Measurements from ENCODE around the gene STK32B.
"Not testable (repeated sequence)": the region's sequence is repeated elsewhere in the genome, so short reads cannot be mapped to it uniquely, and the experiment has no call there.

STK32B gene

DNA sequence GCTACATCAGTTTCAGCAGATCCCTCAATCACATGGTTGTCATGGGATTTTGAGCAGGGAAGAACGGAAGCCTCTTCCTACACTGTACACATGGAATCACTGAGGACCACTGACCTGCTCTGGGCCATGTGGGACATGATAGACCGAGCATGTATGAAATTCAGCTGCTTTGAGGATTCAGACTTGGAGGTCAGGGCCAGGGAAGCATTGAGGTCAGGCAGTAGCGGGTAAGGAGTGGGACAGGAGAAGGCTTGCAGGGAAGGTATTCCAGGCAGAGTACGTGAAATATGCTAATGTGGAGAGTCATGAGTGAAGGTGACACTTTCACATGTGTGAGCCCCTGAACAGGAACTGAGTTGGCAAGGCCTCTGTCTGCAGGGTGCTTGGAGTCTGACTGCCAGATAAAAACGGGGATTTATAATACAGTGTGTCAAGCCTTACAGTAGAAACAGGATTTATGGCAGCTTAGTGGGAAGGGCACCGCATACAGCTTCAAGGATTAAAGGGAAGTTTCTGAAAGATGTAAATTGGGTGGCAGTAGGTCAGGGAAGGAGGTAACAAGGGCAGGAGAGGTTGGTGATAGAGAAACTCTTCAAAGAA lies 111.7 kb downstream of the STK32B start:
- no peak for DNase-seq (ENCODE audit: low spot score)

- no peak for DNase-seq (ENCODE audit: low spot score)
Measured at GRCh38 chr4:5164221-5164912, 113.1 kb downstream of the STK32B start.

GRCh38 chr4:5165420-5166369 lies 114.4 kb downstream of the STK32B start:
- DNase-seq (ENCODE audit: low spot score): no peak

DNA sequence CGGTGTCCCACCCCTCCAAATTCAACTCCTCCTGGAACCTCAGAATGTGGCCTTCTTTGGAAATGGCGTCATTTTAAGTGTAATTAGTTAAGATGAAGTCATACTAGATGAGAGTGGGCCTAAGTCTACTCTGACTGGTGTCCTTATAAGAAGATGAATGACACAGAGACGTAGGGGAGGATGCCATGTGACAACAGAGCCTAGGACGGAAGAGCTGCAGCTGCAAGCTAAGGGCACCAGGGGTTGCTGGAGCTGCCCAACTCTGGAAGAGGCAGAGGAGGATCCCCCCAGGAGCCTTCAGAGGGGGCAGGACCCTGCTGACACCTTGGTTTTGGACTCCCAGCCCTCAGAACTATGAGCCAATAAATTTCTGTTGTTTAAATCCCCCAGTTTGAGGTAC lies 115.1 kb downstream of the STK32B start:
- no peak for DNase-seq (ENCODE audit: low spot score)

GRCh38 chr4:5168891-5169290 lies 117.6 kb downstream of the STK32B start:
- no peak for DNase-seq (ENCODE audit: low spot score)

DNA sequence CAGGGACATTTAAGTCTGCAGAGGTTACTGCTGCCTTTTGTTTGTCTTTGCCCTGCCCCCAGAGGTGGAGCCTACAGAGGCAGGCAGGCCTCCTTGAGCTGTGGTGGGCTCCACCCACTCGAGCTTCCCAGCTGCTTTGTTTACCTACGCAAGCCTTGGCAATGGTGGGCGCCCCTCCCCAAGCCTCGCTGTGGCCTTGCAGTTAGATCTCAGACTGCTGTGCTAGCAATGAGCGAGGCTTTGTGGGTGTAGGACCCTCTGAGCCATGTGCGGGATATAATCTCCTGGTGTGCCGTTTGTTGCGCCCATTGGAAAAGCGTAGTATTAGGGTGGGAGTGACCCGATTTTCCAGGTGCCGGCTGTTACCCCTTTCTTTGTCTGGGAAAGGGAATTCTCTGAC lies 124.6 kb downstream of the STK32B start:
- DNase-seq (ENCODE audit: low spot score): not testable (repeated sequence)

- DNase-seq (ENCODE audit: low spot score): no peak
Measured at GRCh38 chr4:5184606-5185005, 133.3 kb downstream of the STK32B start.

GRCh38 chr4:5185551-5185950 lies 134.3 kb downstream of the STK32B start:
- no peak for DNase-seq (ENCODE audit: low spot score)

GRCh38 chr4:5186271-5187064 lies 135.2 kb downstream of the STK32B start:
- no peak for DNase-seq (ENCODE audit: low spot score)

- DNase-seq (ENCODE audit: low spot score): no peak
Measured at GRCh38 chr4:5188130-5188529, 136.8 kb downstream of the STK32B start.

DNA sequence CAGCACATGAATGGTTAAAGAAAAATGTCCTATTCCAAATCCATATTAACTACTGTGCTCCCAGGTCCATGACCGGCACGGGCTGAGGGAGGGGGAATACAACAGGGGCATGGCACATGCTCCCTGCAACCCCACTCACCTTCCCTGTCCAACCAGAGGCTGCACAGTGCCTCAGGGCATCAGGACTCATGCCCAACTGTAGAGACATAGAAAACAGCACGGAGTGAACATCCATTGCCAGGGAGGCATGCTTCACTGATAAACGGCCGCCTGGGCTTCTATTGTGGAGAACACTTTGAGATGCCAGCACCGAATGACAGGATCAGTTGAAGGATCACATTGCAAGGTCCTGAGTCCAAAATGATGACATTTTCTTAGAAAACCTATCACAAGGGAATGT lies 140.6 kb downstream of the STK32B start:
- DNase-seq (ENCODE audit: low spot score): no peak

DNA sequence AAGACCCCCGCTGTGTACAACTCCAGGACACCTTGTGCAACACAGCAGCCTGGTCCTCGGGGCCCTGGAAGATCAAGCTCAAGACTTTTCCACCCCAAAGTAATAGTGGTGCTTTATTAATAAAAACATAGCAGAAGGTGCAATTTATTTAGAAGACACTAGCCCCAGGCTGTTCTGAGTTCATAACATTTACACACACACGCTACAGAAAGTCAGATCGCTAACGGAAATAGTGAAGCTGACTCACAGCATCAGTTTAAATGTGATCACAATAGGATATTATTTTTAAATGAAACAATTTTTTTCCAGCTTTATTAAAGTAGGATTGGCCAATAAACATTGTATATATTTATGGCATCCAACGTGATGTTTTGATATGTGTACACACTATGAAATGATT lies 141.0 kb downstream of the STK32B start:
- no peak for DNase-seq (ENCODE audit: low spot score)

GRCh38 chr4:5192678-5193077 lies 141.4 kb downstream of the STK32B start:
- no peak for DNase-seq (ENCODE audit: low spot score)

DNA sequence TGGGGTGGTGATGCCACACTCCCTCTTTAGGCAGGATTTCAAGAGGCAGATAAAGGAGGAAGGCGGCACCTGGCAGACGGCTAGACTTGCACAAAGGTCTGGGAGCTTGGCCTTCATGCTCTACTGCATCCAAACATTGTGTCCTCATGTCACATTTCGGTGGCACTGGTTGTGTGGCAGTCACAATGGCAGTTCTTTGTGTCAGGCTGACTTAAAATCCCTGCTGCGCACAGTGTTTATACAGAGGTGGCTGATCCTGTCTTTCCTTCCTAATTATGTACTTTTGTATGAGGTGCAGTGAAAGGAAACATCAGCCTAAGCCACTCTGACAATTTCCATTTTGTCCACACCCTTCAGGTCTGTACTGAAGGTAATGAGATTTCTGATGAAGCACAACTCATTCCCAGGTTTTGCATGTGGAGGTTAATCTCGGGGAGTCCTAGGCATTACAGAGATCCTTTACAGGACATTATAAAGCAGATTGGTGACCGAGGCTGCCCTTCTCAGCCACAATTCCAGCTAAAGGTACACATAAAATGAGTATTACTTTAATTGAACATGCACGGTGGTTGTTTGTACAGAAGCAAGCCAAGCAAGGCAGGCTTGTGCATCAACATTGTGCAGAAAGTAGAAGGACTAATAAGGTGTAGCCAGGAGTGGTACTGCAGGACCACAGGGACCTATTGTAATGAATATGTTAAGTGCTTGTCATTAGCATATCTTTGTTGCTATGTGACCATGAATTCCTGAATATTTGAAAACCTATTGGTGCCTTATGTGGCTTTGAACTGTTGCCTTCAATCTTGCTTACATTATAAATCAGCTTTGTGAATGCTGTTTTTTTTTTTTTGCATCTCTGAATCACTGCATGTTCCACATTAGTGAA lies 147.6 kb downstream of the STK32B start:
- no peak for DNase-seq (ENCODE audit: low spot score)

DNA sequence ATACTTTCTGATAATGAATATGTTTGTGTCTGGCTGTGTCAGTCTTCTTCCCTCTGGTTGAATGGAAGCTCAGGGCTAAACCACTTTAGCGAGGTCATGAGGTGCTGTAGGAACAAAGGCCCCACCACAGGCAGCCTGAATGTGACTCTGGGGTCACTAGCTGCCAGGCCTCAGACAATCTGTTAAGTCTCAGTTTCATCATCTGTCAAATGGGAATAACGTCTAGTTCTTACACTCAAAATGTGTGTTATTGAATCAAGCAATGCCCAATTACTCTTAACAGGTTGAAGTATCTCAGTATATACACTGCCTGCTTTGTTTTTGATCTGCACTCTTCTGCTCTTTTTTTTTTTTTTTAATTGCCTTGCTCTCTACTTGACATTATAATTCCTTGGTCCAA lies 148.6 kb downstream of the STK32B start:
- DNase-seq (ENCODE audit: low spot score): no peak

DNA sequence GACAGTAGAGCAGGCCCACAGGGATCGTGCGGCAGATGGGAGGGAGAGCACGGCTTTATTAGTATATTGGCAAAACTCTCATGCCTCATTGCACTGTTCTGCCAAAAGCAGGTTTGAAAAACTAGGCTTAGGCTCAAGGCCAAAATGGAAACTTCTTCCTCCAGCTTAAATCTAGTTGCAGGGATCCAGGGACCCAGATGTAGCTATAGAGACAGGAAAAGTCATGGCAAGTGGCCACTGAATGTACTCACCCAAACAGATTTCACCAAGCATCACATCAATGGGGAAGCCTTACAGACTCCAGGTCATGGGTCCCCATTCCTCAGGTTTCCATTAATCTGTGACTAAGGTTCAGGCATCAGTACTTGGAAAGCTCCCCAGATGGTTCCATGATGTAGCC lies 149.2 kb downstream of the STK32B start:
- no peak for DNase-seq (ENCODE audit: low spot score)

- DNase-seq (ENCODE audit: low spot score): no peak
Measured at GRCh38 chr4:5203309-5203992, 152.2 kb downstream of the STK32B start.

- no peak for DNase-seq (ENCODE audit: low spot score)
Measured at GRCh38 chr4:5203993-5204310, 152.7 kb downstream of the STK32B start.

DNA sequence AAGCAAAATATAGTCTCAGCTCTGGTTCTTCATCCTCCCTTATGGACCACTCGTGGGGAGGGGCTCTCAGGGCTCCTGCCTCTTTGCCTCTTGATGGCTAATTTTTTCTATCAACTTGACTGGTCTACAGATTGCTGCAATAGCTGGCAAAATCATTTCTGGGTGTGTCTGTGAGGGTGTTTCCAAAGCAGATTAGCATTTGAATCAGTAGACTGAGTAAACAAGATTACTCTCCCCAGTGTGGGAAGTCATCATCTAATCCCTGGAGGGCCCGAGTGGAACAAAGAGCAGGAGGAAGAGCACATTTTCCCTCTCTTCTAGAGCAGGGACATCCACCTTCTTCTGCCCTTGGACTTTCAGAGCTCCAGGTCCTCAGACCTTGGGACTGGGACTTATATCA lies 153.5 kb downstream of the STK32B start:
- no peak for DNase-seq (ENCODE audit: low spot score)

DNA sequence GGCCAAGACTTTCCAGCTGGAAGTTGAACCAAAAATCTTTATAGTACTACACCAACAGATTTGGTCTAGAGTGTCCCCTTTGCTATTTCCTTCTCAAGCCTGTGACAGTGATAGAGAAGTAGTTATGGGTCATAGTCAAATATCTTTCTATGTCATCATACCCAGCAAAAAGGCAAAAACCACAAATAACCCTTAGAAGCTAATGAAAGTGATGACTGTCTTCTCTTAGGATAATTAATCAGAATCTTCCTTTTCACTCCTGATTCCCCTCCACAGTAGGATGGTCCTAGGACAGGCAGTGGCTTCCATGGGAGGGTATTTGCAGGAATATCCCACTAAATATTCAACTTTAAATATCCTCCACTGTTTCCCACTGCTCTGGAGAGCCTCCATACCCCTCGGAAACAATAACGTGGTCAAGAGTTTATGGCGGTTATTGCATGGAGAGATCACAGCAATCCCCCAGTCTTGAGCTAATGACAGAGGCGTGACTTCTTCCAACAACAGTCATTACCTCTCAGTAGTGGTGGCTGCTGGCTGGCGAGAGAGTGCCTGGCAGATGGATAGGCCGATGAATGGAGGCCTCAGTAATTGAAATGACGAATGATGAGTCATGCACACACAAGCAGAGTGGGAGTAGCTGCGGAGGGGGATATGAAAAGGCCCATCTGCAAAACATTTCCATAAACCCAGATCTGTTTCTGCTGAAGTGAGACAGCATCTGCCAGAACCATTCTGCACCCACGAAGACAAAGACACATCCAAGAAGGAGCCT lies 154.9 kb downstream of the STK32B start:
- no peak for DNase-seq (ENCODE audit: low spot score)

Measured in germinal center (tissue), 1 donor.